ENCODE results near the gene SCN11A.
"Not testable (repeated sequence)": the region's sequence is repeated elsewhere in the genome, so short reads cannot be mapped to it uniquely, and the experiment has no call there.

Gene SCN11A

GRCh38 chr3:39064646-39065045 is 12.9 kb upstream of the SCN11A start:
- no peak for DNase-seq

DNA sequence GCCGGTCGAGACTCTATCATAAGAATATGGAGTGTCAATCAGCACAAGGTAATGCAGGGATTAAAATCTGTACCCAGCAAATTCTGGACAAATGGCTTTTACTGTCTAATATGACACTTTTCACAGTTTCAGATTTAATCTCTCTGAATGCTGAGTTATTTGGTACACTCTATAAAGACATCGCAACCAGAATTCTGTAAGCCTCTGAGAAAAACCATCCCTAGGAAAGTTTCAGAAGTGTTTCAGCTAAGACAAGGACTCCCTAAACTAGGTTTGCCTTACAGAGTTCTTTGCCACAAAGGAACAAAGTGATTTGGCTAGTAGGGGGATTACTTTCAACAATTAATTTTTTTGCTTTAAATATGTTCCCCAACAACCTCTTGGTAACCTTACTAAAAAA is 11.4 kb upstream of the SCN11A start:
- DNase-seq, result no peak

GRCh38 chr3:39062180-39062579 is 10.4 kb upstream of the SCN11A start:
- no peak for DNase-seq

- DNase-seq, result not testable (repeated sequence)
These were observed 9.5 kb upstream of the SCN11A start for GRCh38 chr3:39061228-39061627.

DNA sequence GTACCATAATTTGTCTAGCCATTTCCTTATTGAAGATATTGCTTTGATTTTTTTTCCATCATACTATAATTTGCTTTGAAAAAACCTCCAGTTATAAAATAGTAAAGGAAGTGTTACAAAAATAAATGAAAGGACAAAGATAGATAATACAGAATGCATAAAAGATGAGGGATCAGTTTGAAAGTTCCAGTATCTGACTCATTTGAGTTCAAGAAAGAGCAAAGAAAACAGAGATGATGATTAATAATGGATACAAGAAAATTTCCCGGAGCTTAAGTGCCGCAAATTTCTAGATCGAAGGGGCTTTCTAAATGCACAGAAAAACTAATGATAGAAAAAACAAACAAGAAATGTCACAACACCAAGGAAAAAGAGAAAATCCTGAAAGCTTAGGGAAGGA is 4.4 kb upstream of the SCN11A start:
- DNase-seq, result no peak

DNA sequence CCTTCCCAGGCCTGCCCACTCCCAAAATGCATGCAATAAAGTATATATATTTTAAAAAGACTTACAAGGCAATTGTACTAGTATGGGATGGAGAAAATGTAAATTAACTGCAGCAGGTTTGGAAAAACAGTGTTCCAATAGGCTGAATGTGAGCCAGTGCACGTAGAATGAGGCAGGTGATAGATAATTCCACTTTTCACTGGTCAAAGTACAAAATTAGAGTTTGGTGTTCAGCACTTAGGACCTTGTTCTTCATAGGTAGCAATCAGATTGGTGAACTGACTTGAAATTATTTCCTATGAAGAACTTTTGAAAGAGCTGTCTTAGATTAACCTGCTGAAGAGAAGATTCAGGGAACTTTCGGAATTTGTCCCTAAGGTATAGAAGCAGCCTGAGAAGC is 2.0 kb upstream of the SCN11A start:
- DNase-seq, result no peak

DNA sequence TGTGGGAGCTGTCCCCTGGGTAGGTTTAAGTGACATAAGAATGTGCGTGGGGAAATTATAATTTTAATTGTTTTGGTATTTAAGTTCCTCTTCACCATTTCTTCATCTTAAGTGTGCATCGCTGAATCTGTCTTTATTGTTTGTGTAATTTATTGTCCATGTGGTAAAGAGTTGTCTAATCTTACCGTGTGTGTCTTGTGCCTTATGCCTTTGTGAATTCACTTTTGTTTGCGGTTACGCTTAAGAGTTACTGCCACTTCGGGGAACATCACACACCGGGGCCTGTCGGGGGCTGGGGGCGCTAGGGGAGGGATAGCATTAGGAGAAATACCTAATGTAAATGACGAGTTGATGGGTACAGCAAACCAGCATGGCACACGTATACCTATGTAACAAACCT is 839 bp upstream of the SCN11A start:
- DNase-seq, result no peak

GRCh38 chr3:39050029-39050428 is 1.7 kb downstream of the SCN11A start:
- no peak for DNase-seq

DNA sequence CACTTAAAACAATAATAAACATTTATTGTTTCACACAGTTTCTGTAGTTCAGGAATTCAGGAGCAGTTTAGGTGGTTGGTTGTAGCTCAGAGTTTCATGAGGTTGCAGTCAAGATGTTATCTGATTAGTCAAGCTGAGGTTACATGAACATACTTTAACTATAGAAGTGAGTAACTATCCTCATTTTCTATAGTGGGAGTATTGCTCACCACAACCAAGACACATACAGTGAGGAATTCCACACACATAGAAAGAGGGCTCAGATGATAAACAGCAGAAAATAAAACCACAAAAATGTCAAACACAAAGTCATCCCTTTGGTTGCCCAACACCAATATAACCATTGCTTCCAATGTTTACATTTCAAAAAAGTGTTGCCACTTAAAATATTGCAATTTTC is 13.6 kb downstream of the SCN11A start:
- no peak for DNase-seq

DNA sequence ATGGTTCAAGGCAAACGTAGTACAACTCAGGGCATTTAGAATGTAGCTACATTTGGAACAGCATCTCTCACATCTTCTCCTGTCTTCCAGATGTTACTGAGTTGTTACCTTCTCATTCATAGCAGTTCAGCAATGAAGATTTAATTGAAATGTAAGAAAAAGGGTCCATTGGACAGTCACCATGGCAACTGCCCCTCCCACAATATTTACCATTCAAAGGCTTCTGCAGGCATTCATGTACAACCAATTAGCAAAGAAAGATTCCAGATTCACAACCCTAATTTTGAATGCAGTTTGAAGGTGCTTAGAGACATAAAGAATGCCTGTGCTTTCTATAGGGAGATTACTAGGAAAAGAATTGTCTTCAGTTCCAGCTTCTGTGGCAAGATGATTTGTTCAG is 22.2 kb downstream of the SCN11A start:
- no peak for DNase-seq

DNA sequence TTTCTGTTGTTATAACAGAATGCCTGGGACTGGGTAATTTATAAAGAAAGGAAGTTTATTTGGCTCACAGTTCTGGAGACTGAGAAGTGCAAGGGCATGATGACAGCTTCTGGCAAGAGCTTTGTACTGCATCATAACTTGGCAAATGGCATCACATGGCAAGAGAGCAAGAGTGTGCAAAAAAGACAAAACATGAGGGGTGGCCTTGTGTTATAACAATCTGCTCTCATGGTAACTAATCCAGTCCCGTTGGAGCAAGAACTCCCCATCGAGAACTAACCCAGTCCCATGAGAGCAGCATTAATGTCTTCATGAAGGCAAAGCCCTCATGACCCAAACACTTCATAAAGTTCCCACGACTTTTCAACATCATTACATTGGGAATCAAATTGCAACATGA is 23.2 kb downstream of the SCN11A start:
- DNase-seq, result no peak

DNA sequence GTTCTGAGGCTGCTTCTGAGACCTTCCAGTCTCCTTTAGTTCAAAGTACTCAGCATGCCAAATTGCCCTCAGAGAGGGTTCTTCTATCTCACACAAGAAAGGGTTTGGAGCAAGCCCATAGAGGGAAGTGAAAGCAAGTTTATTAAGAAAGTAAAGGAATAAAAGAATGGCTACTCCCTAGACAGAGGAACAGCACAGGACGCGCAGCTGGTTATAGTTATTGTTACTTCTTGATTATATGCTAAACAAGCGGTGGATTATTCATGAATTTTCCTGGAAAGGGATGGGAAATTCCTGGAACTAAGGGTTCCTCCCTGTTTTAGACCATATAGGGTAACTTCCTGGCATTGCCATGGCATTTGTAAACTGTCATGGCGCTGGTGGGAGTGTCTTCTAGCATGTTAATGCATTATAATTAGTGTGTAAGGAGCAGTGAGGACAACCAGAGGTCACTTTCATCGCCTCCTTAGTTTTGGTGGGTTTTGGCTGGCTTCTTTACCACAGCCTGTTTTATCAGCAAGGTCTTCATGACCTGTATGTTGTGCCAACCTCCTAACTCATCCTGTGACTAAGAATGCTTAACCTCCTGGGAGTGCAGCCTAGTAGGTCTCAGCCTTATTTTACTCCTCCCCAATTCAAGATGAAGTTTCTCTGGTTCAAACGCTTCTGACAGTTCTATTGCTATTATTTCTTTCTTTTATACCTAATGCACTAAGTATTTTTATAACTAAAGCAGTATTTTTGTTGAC is 26.3 kb downstream of the SCN11A start:
- DNase-seq, result no peak

DNA sequence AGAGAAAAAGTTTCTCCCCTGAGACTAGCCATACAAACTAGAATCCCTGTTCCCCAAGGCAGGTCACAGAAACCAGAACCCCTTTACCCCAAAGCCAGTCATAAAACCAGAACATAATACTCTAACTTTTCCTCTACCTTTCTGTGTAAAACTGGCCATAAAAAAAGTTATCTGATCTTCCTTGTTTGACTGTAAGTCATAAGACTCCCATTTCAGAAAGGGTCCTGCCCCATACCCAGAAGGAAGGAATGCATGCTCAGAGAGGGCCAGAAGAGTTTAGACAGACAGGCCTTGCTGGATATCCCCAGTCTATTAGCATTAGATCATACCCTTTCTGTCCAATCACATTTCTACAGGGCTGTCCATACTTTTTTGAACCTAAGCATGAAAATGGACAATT is 27.2 kb downstream of the SCN11A start:
- no peak for DNase-seq

GRCh38 chr3:39022286-39022630 is 29.5 kb downstream of the SCN11A start:
- no peak for DNase-seq

DNA sequence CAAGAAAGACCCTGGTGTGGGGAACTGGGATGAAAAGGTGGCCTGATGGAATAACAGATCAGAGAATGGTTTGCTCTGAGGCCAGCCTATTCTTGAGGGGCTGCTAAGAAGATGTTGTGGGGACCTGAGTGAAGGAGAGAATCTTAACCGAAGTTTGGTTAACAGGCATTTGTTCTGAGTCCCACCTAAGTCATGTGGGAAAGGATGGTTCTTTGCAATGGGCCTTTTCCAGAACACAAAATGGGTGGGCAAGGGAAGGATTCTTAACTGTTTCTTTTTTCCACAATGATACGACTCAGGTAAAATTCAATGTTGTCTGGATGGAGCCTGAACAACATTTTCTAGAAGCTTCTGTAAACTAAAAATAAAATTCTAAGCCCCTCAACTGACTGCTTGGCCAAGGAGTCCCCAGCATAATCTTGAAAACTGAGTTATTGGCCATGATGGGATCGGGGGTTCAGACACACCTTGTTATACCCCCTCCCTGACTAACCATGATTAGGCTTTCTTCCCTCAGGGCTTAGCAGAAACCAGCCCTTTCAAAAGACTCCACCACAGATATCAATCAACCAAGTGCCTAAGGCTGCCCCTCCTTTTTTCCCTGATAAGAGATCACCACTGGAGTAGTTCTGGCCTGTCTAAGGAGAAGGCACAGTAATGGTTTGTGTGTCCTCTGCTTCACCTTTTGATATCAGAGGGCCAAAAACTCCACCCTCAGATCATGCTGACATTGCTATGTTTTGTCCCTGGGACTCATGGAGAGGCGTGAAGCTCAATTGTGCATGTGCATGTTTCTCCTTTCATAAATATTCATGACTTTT is 30.1 kb downstream of the SCN11A start:
- no peak for DNase-seq

GRCh38 chr3:39021029-39021428 is 30.7 kb downstream of the SCN11A start:
- DNase-seq, result no peak

DNA sequence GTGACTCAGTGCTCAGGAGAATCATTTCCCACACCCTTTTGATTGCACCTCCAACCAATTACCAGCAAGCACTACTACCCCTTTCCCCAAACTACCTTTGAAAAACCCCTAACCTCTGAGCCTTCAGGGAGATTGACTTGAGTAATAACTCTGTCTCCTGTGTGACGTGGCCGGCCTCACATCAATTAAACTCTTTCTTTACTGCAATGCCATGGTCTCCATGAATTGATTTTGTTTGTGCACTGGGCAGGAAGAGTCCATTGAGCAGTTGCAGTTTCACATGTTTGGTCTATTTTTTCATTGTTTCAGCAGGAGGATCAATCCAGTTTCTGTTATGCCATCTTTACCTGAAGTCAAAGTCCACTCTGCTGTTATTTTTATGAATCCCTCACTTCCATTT is 32.4 kb downstream of the SCN11A start:
- DNase-seq, result no peak

GRCh38 chr3:39015418-39015817 is 36.3 kb downstream of the SCN11A start:
- no peak for DNase-seq

GRCh38 chr3:39013921-39014509 is 37.7 kb downstream of the SCN11A start:
- DNase-seq, result no peak

GRCh38 chr3:39013289-39013688 is 38.5 kb downstream of the SCN11A start:
- DNase-seq, result no peak

DNA sequence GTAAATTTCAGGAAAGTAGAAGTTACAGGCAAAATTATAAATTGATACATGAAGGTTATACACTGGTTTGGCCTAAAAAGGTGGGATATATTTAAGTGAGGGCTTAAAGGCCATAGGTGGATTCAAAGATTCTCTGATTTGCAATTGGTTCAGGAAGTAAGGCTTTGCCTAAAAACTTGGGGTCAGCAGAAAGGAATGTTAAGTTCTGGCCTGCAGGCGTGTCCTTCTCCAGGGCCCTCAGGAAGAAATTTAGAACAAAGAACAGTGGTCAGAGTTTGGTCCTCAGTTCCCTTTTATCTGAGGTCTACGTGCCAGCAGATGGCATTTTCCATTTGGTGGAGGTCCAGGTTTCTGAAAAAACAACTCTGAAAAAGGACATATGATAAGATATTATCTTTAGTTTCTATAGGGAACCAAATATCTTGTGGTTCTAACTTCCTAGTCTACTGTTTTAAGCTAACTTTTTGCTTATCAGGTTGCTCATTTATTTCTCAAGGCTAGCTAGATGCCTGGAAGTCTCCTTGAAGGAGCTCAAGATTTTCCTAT is 40.5 kb downstream of the SCN11A start:
- DNase-seq, result no peak

GRCh38 chr3:39005295-39005694 is 46.4 kb downstream of the SCN11A start:
- DNase-seq, result no peak
